HepG2 (cell line): ENCODE data around the gene ZNF442. TPM values are rescaled to one million over a fixed set of nuclear protein-coding genes. Genes with fewer than 3 reads are reported as not detected.

Experiments
- ARID5B ChIP-seq: IDR thresholded peaks from 2 replicates; pipeline ENCODE4 v1.4.0; 2020; ENCODE audit warnings: mild to moderate bottlenecking, missing genetic modification reagents
- DNMT1 ChIP-seq: sonication (generic); formaldehyde crosslinking; IDR thresholded peaks from 2 replicates; pipeline ENCODE4 v1.5.1; 2020; ENCODE audit warnings: mild to moderate bottlenecking, missing genetic modification reagents
- GTF3A ChIP-seq: sonication (generic); formaldehyde crosslinking; conservative IDR thresholded peaks from 2 replicates; pipeline ENCODE4 v1.4.0; 2020; ENCODE audit warnings: mild to moderate bottlenecking, missing genetic modification reagents
- HDAC1 ChIP-seq: sonication (generic); formaldehyde crosslinking; IDR thresholded peaks from 2 replicates; pipeline ENCODE4 v1.5.1; 2020; ENCODE audit warnings: mild to moderate bottlenecking, missing genetic modification reagents
- HDAC2 ChIP-seq: sonication (generic); formaldehyde crosslinking; IDR thresholded peaks from 2 replicates; pipeline ENCODE4 v1.4.0; 2020; ENCODE audit warnings: missing genetic modification reagents
- HNF4G ChIP-seq, 2 experiments: sonication (generic) in 1 of 2; formaldehyde crosslinking in 1 of 2; IDR thresholded peaks; 2 replicates each; pipeline versions ENCODE4 v1.4.0 to v1.6.1; 2011 to 2020; ENCODE audit warnings: borderline replicate concordance in 2 of 2, low read depth in 2 of 2, mild to moderate bottlenecking in 2 of 2, low read length in 1 of 2, missing genetic modification reagents in 1 of 2, moderate library complexity in 1 of 2
- KDM5B ChIP-seq: sonication (generic); formaldehyde crosslinking; IDR thresholded peaks from 2 replicates; pipeline ENCODE4 v1.4.0; 2020; ENCODE audit warnings: missing genetic modification reagents, mild to moderate bottlenecking, borderline replicate concordance
- PLRG1 ChIP-seq: fragments of 450-650 bp; conservative IDR thresholded peaks from 2 replicates; pipeline ENCODE4 v1.6.1; 2016
- RARA ChIP-seq: IDR thresholded peaks from 2 replicates; pipeline ENCODE4 v1.6.1; 2016; ENCODE audit warnings: missing genetic modification reagents, missing compliant biosample characterization
- RNF219 ChIP-seq: sonication (generic); formaldehyde crosslinking; IDR thresholded peaks from 2 replicates; pipeline ENCODE4 v1.5.0; 2020; ENCODE audit warnings: mild to moderate bottlenecking, missing genetic modification reagents
- TCF7 ChIP-seq: sonication (generic); IDR thresholded peaks from 2 replicates; pipeline ENCODE4 v1.6.1; 2016; ENCODE audit warnings: antibody characterized with exemption, low read depth
- THRA ChIP-seq: sonication (generic); formaldehyde crosslinking; IDR thresholded peaks from 2 replicates; pipeline ENCODE4 v1.4.0; 2020; ENCODE audit warnings: missing genetic modification reagents, borderline replicate concordance
- YEATS4 ChIP-seq: sonication (generic); formaldehyde crosslinking; IDR thresholded peaks from 2 replicates; pipeline ENCODE4 v1.4.0; 2020; ENCODE audit warnings: missing genetic modification reagents, borderline replicate concordance
- ZMYM4 ChIP-seq: sonication (generic); formaldehyde crosslinking; IDR thresholded peaks from 2 replicates; pipeline ENCODE4 v1.8.1; 2023; ENCODE audit warnings: mild to moderate bottlenecking, missing genetic modification reagents
- ZNF30 ChIP-seq: sonication (generic); formaldehyde crosslinking; IDR thresholded peaks from 2 replicates; pipeline ENCODE4 v1.5.0; 2020; ENCODE audit warnings: mild to moderate bottlenecking, missing genetic modification reagents
- ZNF556 ChIP-seq: sonication (generic); formaldehyde crosslinking; IDR thresholded peaks from 2 replicates; pipeline ENCODE4 v1.4.0; 2020; ENCODE audit warnings: mild to moderate bottlenecking, missing genetic modification reagents, borderline replicate concordance
- ZNF558 ChIP-seq: sonication (generic); formaldehyde crosslinking; IDR thresholded peaks from 2 replicates; pipeline ENCODE4 v1.9.0; 2022; ENCODE audit warnings: mild to moderate bottlenecking, missing genetic modification reagents, borderline replicate concordance
- ZNF720 ChIP-seq: sonication (generic); formaldehyde crosslinking; IDR thresholded peaks from 2 replicates; pipeline ENCODE4 v1.4.0; 2020; ENCODE audit warnings: missing genetic modification reagents
- ZNF782 ChIP-seq: sonication (generic); formaldehyde crosslinking; IDR thresholded peaks from 2 replicates; pipeline ENCODE4 v1.4.0; 2020; ENCODE audit warnings: missing genetic modification reagents, mild to moderate bottlenecking, borderline replicate concordance
- ZNF792 ChIP-seq: IDR thresholded peaks from 2 replicates; pipeline ENCODE4 v1.6.1; 2016
- ZSCAN30 ChIP-seq: sonication (generic); formaldehyde crosslinking; IDR thresholded peaks from 2 replicates; pipeline ENCODE4 v1.5.0; 2020; ENCODE audit warnings: mild to moderate bottlenecking, missing genetic modification reagents
- polyA plus RNA-seq, 8 experiments: library from polyadenylated mRNA; depleted of rRNA in 3 of 8; stranded (reverse) in 7 of 8; unstranded in 1 of 8; fragments of >200 nt; fragmentation: Illumina TruSeq in 4 of 8; extraction: Trizol in 4 of 8; gene quantifications; 2 replicates each; pipeline versions ENCODE4 v1.2.1 to v1.2.3, GENCODE V29; 2011 to 2016; ENCODE audit warnings: low read depth in 4 of 8, missing spikeins in 1 of 8, mixed read lengths in 1 of 8; ENCODE audit not compliant: insufficient read depth in 1 of 8
- total RNA-seq, 5 experiments: library from RNA; depleted of rRNA; stranded (reverse); fragments of >200 nt; fragmentation: Illumina TruSeq; extraction: Trizol; gene quantifications; 2 replicates each; pipeline ENCODE4 v1.2.3, GENCODE V29; 2016; ENCODE audit warnings: low read depth in 1 of 5

The ZNF442 gene
- total and polyA plus RNA-seq, 2 of the 13 experiments (the other 11 are each of a cell fraction or from before 2014, with no cell fraction given) = 1.0 to 6.0 TPM

GRCh38 chr19:12330340-12330739 lies 35.1 kb downstream of the ZNF442 start (continued):
- TF ChIP-seq ZMYM4 (CRISPR knock-in tag) (no peak), THRA (peak; percentile 76; the same call in 1 of the 2 replicates), ZNF720 (CRISPR knock-in tag) (no peak), ARID5B (CRISPR knock-in tag) (peak; percentile 80), TCF7 (peak; percentile 83), ZNF558 (CRISPR knock-in tag) (no peak), ZNF782 (no peak), HNF4G (IDR thresholded peaks at IDR 0.05; ENCODE audit: borderline replicate concordance, low read depth, low read length) (peak; percentile 77), HNF4G (CRISPR knock-in tag; IDR thresholded peaks at IDR 0.05; ENCODE audit: borderline replicate concordance, low read depth) (peak; percentile 73; the same call in 1 of the 2 replicates), ZNF792 (0 out of 2 replicates have a peak, but pooled peaks have one; percentile 50), ZSCAN30 (no peak), KDM5B (no peak), ZNF30 (CRISPR knock-in tag) (no peak), PLRG1 (no peak), GTF3A (CRISPR knock-in tag) (no peak), HDAC1 (no peak), YEATS4 (CRISPR knock-in tag) (no peak), HDAC2 (CRISPR knock-in tag) (peak; percentile 67), DNMT1 (no peak), RARA (CRISPR knock-in tag) (peak; percentile 31; the same call in 1 of the 2 replicates), ZNF556 (no peak), RNF219 (CRISPR knock-in tag) (no peak)
